Adrenal gland (tissue), 5 donors: ENCODE data around the gene TCERG1L.

ENCODE experiments used
- CTCF ChIP-seq, 6 experiments: fragments of 450-650 bp in 4 of 6; fragments of 200-600 bp in 2 of 6; sonication (generic) in 1 of 6; IDR thresholded peaks; 1 replicate in 5 of 6; 2 replicates in 1 of 6; pipeline versions ENCODE4 v1.5.1 to v1.8.0; 2016 to 2021; ENCODE audit warnings: antibody characterized with exemption in 6 of 6, mild to moderate bottlenecking in 2 of 6, moderate library complexity in 1 of 6
- POLR2A ChIP-seq, 2 donors: fragments of 450-650 bp; IDR thresholded peaks; one replicate each; pipeline ENCODE4 v1.6.1; 2017; ENCODE audit warnings: antibody characterized with exemption in 2 of 2, mild to moderate bottlenecking in 2 of 2, moderate library complexity in 1 of 2
- donor health status: DM: no; HTN: no; CAD: no.

- no peak for TF ChIP-seq CTCF (IDR thresholded peaks at IDR 0.05)
- no peak for TF ChIP-seq POLR2A (IDR thresholded peaks at IDR 0.05)
These were observed 174.3 kb downstream of the TCERG1L start for GRCh38 chr10:131137223-131137622.
